WTC11 (cell line): ENCODE results near the gene IRF2BPL.

ENCODE experiments used
- ARID4B ChIP-seq: sonication (generic); formaldehyde crosslinking; IDR thresholded peaks from 2 replicates; pipeline ENCODE4 v1.8.0; 2023; ENCODE audit warnings: missing genetic modification reagents, mild to moderate bottlenecking, borderline replicate concordance
- TCF7 ChIP-seq: sonication (generic); formaldehyde crosslinking; IDR thresholded peaks from 2 replicates; pipeline ENCODE4 v1.8.0; 2022; ENCODE audit warnings: mild to moderate bottlenecking, low read depth, missing genetic modification reagents, moderate library complexity
- TEAD1 ChIP-seq: sonication (generic); formaldehyde crosslinking; IDR thresholded peaks from 2 replicates; pipeline ENCODE4 v1.8.0; 2022; ENCODE audit warnings: mild to moderate bottlenecking, missing genetic modification reagents
- USF2 ChIP-seq: sonication (generic); formaldehyde crosslinking; IDR thresholded peaks from 2 replicates; pipeline ENCODE4 v1.8.1; 2023; ENCODE audit warnings: mild to moderate bottlenecking, missing genetic modification reagents, moderate library complexity

- no peak for TF ChIP-seq USF2 (CRISPR knock-in tag)
- TF ChIP-seq TEAD1 (CRISPR knock-in tag) = no peak
- TF ChIP-seq TCF7 (CRISPR knock-in tag) = no peak
- TF ChIP-seq ARID4B (CRISPR knock-in tag) = no peak
Observed at GRCh38 chr14:77026930-77027537, 1.5 kb downstream of the IRF2BPL start.
